ENCODE results near the gene ANKRD35. TPM values are rescaled to one million over a fixed set of nuclear protein-coding genes. Genes with fewer than 3 reads are reported as not detected.
"Not testable (repeated sequence)": the region's sequence is repeated elsewhere in the genome, so short reads cannot be mapped to it uniquely, and the experiment has no call there.

The ANKRD35 gene
- total RNA-seq, 1 experiment from 2014 or later, result not detected

DNA sequence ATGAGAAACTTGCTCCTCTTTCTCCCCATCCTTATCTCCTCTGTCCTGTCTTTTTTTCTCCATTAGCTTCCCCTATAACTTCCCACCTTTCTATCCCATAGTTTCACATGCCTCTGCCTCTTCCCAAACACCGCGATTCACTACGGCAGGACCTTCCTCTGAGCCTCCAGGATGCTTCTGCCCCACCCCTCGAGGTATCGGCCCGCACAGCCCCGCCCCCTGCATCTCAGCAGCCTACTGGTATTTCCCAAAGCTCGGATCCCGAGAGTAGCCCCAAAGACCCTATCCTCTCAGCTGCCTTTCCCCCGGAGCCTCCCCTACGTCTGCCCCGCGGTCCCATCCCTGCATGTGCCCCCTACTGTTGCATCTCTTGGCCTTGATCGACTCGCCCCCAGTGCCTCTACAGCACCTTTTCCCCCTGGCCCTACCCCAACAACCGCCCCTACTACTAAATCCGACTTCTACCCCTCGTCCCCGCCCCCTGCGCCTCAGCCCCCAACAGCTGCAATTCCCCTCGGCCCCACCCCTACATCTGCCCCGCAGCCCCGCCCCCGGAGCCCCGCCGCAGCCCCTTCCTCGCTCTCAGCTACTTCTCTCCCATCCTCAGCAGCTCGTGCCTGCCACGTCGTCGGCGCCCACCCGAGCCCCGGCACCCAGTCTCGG is 27.3 kb downstream of the ANKRD35 start:
- DNase-seq (ENCODE audit: extremely low read depth, low read depth), result no peak

DNA sequence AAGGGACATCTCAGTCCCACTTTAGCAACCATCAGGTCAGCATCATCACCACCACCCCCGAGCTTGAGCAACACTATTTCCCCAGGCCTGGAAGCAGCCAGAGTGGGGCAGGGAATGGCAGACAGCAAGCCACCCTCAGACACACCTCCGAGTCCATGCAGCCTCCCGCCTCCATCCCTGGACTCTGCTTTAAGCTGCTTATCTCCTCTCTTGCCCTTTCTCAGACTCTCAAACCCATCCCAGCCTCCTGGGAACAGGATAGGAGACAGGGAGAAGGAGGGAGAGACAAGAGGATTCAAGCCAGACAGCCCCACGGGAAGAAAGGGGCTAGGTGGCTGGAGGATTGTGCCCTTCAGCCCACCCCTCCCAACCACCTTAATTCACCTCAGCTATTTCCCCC is 28.5 kb downstream of the ANKRD35 start:
- no peak for DNase-seq (ENCODE audit: extremely low read depth, low read depth)

DNA sequence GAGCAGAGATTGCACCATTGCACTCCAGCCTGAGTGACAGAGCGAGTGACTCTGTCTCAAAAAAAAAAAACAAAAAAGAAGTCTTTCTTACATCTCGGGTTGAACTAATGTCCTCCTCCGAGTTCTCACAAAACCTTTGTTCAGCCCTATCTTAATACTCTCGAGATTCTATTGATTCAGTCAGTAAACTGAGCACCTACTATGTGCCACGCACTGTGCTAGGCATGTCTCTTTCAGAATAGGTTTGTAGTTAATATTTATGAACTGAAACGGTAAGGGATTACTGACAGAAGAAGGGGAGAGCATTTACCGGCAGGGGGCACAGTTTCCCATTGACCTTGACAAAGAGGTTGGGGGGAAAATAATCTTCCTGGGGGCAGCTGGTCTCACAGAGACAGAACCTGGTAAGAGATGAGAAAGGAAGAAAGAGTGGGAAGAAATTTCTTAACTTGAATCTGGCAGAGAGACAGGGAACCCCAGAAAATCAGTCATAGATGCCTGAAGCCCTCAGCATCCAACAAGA is 30.2 kb downstream of the ANKRD35 start:
- DNase-seq (ENCODE audit: extremely low read depth, low read depth), result no peak

DNA sequence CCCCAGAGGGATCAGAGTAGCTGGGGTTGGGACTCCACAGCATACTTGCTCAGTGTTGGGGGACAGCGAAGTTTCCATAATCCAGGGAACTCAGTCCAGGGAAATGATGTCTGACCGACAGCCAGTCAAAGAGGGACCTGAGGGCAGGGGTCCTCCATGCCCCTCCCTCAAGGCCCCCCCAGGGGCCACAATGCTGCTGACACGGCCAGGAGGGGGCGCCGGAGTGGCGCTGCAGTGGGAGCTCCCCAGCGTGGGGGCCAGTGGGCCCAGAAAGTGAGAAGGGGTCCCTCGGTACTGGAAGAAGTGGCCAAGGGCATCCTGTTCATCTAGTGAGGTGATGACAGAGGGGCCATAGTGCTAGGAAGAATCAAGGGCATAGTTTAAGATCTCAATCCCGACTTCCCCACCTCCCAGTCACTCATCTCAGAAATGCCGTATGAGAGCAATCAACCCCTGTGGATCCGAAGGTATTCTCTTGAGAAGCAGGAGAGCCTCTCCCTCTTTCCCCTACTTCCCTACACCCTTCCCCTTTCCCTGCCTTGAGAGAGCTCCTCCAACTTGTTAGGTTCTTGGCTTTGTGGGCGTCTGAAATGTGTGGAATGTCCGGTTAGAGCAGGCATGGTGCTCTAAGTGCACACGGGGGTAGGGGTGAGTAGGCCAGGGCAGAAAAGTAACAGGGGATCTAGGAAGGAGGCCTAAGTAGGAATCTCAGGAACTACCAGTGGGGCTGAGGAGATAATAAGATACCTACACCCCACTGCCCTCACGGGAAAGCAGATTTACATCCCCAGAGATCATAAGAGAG is 36.1 kb downstream of the ANKRD35 start:
- DNase-seq (ENCODE audit: extremely low read depth, low read depth), result no peak

DNA sequence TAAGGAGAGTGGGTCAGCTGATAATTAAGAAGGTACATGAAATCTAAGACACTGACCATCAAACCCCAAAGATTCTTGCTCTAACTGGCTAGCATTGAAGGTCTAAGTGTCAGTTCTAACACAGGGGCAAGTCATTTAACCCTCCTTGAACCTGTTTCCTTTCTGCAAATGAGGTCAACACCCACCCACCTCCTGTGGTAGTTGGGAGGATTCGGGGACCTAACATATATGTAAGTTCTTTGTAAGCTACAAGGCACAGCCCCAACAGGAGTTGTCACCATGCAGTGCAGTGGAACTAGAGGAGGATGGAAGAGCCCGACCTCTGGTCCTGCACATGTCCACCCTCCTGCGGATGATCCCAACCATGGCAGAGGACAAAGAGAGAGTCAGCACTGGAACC is 37.8 kb downstream of the ANKRD35 start:
- DNase-seq (ENCODE audit: extremely low read depth, low read depth), result no peak

DNA sequence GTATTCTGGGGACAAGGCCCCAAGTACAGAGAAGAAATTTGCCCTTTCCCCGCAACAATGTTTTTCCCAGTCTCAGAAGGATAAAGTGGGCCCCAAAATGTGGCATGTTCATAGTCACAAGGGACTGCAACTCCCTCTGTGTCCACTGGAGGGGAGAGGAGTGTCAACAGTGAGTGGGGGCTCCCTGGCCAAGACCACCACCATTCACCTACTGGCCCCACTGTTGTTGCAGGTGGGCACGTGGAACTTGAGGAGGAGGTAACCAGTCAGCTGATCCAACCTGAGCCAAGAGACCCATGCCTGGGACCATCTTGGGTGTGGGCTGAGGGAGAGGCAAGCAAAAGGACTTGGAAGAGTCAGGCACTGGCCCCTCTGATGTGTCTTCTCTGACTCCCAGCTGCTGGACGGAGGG is 39.5 kb downstream of the ANKRD35 start:
- DNase-seq (ENCODE audit: extremely low read depth, low read depth), result peak; percentile 50

DNA sequence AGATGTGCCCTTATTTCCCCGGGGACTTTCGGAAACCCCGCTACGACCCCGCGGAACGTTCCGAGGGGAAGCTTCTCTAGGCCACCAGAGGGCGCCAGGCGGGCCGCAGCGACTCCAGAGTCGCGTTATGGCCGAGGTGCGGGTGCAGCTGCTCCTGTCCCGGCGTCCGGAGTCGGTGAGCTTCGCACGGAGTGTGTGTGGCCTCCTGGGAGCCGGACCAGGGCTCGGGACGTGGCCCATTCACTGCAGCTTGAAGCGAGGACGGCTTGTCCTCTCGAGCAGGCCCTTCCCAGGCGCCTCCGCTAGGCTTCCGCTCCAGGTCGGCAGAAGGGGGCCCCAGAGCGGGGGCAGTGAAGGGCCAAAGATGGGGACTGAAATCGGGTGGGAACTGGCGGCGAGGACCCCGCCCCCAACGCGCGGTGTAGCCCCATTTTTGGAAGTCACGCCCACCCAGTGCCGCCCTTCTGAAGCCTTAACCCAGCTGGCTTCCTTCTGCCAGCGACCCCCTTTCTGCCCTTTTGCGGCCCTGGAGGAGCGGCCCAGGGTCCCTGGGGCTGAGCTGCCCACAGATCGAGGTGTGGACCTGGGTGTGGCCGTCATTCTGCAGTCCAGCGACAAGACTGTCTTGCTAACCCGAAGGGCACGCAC is 40.0 kb downstream of the ANKRD35 start, which contains the start of gene NUDT17:
NUDT17 (plus strand) TSS at position 117 of the 648 bp plus-strand sequence; CDS start at position 128, 11 bp downstream.
- DNase-seq (ENCODE audit: extremely low read depth, low read depth), result peak; percentile 71

DNA sequence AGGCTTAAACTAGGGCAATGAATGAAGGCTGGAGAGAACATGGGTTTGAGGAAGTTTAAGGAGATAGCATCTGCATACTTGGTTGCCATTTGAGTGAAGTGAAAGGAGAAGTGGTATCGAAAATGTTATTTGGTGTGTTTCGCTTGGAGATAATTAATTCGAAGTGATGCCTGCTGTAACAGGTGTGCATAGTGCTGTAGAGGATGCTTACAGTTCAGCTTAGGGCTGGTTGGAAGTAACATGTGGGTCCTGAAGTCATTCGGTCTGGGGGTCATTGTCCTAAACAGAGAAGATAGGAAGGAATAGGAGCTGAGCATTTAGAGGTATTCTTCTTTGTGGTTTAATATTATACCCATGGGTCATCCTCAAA is 40.5 kb downstream of the ANKRD35 start:
- no peak for DNase-seq (ENCODE audit: extremely low read depth, low read depth)

DNA sequence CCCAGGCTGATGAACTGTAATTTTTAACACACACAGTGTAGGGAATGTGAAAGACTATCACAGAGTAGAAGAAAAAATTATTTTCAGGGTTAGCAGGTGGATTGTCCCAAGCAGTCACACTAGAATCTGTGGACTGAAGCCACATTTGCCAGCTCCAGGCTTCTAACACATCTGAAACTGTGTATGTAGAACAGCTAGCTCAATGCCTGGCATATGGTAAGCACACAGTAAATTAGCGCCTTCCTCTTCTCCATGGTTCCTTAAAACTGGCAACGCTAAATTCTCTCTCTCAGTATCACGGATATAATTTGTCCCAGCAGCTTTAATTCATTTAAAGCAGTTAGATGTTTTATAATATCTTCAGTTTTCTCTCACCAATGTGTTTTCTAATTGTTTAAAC is 42.6 kb downstream of the ANKRD35 start:
- no peak for DNase-seq (ENCODE audit: extremely low read depth, low read depth)

DNA sequence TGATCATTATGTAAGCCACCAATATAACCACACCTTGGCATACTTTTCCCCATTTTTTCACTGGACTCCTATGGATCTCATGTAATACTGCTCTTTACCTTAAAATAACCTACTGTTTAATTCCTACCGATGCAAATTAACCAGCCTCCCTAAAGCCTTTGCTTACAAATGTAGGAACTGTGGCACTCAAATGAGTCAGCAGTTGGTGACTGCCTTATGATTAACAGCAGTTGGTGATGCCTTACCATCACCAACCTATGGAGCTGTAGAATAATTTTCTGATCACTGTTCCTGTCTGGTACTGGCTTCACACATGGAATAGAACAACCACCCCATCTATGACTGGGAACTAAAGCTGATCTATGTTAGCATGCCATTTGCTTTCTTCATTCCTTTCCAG is 48.0 kb downstream of the ANKRD35 start:
- no peak for DNase-seq (ENCODE audit: extremely low read depth, low read depth)

DNA sequence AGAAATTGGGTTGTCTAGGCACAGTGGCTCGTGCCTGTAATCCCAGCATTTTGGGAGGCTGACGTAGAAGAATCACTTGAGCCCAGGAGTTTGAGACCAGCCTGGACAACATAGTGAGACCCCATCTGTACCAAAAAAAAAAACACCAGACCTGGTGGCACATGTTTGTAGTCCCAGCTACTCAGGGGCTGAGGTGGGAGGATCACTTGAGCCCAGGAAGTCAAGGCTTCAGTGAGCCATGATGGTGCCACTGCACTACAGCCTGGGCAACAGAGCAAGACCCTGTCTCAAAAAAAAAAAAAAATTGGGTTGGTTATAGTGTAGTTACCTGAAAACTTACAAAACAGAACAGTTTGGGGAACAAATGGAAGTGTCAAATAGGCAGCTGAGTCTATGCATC is 54.9 kb downstream of the ANKRD35 start:
- DNase-seq (ENCODE audit: extremely low read depth, low read depth), result not testable (repeated sequence)

DNA sequence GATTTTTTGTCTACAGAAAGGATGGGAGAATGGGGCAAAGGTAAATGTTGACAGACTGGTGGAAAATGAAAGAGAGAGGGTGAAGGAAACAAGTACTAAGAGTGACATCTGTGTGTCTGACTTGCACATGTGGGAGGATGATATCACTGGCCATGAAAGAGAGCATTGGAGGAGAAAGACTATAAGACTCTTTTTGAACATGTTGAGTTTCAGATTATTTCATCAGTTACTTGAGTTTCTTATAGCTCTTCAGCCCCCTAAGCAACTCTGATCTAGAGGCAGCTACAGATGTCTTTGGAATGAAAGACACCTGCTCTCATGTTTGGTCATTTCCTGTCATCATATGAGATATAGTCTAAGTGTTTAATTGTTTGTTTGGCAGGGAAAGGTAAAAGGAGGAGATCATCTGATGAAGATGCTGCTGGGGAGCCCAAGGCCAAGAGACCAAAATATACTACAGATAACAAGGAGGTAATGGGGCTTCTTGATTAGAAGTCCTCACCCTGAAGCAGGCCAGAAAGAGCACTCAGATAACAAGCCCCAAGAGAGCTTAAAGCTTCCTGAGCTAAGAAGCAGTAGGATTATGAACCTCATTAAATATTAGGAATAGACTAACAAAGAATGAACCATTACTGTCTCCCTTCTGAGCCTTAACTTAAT is 57.2 kb downstream of the ANKRD35 start:
- no peak for DNase-seq (ENCODE audit: extremely low read depth, low read depth)

DNA sequence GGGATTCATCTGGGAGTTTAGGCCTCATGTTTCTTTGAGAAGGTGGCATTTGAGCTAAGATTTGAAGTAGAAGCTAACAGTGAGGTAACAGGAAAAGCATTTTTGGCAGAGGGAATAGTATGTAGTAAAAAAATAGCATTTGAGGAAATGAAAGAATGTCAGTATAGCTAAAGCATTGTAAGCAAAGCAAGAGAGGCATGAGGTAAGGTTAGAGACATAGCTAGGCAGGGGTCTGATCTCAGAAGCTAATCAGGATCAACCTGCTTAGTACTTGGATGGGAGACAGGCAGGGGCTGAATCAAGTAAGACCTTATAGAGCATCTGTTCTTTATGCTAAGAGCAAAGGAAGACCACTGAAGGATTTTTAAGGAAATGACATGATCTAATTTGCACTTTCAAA is 57.7 kb downstream of the ANKRD35 start:
- DNase-seq (ENCODE audit: extremely low read depth, low read depth), result no peak

DNA sequence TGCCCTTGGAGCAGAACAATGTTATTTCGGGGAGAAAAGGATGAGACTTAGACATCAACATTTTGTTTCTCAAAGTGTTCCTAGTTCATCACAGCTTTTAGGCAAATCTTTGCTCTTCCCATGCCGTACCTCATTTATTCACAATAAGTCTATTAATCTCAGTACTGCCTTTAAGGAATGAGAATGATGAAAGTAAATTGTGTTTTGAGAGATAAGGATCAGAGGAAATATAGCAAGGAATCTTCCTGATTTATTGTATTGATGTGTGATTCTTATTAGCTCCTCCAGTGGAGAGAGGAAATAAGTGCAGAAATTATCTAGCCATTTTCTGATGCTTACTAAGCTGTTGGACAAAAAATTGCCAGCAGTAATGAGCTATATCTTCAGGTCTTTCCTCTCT is 59.6 kb downstream of the ANKRD35 start:
- DNase-seq (ENCODE audit: extremely low read depth, low read depth), result no peak

DNA sequence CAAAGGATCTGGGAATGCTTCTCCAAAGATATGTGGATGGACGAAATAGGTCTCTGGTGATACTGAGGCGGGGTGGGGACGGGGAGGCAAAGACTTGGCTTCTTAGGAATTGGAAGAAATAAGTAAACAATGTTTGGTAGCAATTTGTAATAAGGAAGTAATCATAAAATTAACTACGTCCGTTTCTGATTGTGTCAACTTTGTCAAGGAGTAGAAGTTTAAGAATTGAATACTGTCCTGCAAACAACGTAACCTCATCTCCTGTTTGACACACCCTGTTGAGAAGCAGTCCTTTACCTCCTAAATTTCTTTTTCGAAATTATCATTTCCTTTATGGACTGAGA is 61.2 kb downstream of the ANKRD35 start:
- DNase-seq (ENCODE audit: extremely low read depth, low read depth), result no peak

DNA sequence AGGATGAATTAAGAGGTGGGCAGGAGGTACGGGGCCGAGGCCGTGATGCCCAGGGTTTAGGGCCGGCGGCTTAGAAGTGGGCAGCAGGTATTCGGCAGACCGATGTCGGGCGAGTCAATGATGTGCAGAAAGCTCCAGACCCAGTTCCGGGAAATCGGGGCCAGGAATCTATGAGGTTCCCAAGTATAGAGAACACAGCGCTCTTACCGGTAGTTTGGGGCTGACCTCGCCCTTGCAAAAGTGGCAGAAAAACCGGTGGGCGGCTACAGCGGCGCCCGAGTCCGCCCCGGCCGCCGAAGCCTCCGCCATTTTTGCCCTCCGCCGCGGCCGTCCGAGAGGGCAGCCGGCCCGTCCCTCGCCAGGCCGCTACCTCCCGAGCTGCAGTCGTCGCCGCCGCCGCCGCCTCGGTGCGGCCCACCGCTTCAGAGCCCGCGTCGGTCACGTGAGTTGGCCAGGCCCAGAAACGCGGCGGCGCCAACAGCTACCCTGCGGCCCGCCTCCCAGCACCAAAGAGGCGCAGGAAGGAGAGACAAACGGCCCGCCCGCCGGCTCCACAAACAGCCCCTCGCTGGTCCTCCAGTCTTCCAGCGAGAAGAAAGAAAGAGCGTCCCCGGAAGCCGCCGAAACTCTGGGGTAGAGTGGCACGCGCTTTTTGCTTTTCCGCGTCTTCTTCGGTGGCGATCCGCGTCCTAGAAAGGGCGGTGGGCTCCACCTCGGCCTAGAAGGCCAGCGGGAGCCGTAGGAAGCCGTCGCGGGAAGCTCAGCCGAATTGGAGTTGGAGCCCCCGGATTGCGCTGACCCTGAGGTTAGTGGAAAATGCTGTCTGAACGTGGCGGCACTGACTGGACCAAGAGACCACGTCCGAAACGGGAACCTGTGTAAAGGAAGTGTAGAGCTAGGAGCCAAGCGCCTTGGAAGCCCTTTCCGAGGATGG is 61.8 kb downstream of the ANKRD35 start, which contains the start of the genes POLR3C and RNF115:
POLR3C (plus strand) TSS at position 636 of the 934 bp plus-strand sequence. CDS start 1,577 bp downstream, outside the sequence.
RNF115 (minus strand) TSS at position 531 of the 934 bp plus-strand sequence; CDS start at position 309, 222 bp downstream.
- peak; percentile 66 for DNase-seq (ENCODE audit: extremely low read depth, low read depth)

DNA sequence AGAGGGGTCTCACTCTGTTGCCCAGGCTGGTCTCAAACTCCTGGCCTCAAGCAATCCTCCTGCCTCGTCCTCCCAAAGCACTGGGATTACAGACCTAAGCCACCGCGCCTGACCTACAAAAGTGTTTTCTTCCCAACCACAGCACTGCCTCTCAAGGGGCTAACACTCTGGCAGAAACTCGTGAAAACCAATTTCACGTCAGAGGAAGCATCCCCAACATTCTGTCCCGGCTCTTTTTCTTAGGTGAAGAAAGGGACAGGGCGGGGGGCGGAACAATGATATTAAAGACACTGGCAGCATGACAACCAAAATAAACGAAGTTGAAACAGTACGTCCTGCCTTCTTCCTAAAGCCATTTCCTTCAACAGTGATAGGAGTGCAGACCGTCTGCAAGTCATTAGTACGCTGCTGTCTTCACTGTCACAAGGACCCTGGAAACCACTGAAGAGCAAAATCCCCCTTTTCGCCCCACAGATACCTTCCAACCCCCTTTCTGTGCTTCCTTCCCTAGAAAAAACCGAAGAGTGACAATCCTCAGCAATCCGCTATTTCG is 62.8 kb downstream of the ANKRD35 start:
- not testable (repeated sequence) for DNase-seq (ENCODE audit: extremely low read depth, low read depth)

DNA sequence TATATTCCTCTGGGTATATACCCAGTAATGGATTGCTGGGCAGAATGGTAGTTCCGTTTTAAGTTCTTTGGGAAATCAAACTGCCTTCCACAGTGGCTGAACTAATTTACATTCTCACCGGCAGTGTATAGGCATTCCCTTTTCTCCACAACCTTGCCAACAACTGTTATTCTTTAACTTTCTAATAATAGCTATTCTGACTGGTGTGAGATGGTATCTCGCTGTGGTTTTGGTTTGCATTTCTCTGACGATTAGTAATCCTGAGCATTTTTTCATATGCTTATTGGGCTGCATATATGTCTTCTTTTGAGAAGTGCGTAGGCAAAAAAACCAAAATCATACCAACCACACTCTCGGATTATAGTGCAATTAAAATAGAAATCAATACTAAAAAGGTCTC is 67.6 kb downstream of the ANKRD35 start:
- DNase-seq (ENCODE audit: extremely low read depth, low read depth), result not testable (repeated sequence)
